ENCODE data around the gene TBL3.
A peak's percentile ranks its signal among the peaks of the same experiment; 100 is the strongest.

Gene TBL3

GRCh38 chr16:1990101-1990350 is 18.2 kb downstream of the TBL3 start:
- H3K4me1 ChIP-seq (ENCODE audit: control insufficient read depth, insufficient read depth, low read length) = peaks cover 4% of the 10 kb centered on the region
- H3K27ac ChIP-seq (ENCODE audit: extremely low read depth, low read depth, low read length) = no peak overlapping the region
- peaks cover 0 to 22% of the 10 kb centered on the region in 2 experiments; a peak in 1 of 3 replicates for H3K36me3 ChIP-seq (ENCODE audit: control insufficient read depth in 2 of 2, insufficient read depth in 1 of 2, low read length in 2 of 2)
- H3K9me3 ChIP-seq (ENCODE audit: control insufficient read depth, insufficient read depth, low read depth, low read length) = no peaks in the 10 kb centered on the region
- H3K4me3 ChIP-seq (ENCODE audit: low read depth, low read length) = peak overlapping the region; percentile 45
- ChIA-PET CTCF (interaction anchor here (0.6 to 1.6 kb wide), 2 partner anchors 14 to 131 kb away, joined by 3 to 8 read pairs; no protein-coding TSS in a partner anchor), POLR2A (interaction anchor here (1.5 to 1.7 kb wide), 2 partner anchors 19 to 25 kb away, joined by 6 to 8 read pairs; partner anchors contain the start of genes RPS2 and TBL3)
- TF ChIP-seq ZNF596 (tag by site-specific recombination; IDR thresholded peaks at IDR 0.05) (no peak), ZNF221 (tag by site-specific recombination; IDR thresholded peaks at IDR 0.05; ENCODE audit: borderline replicate concordance) (no peak), ZNF544 (tag by site-specific recombination; IDR thresholded peaks at IDR 0.05) (no peak), ZNF280D (tag by site-specific recombination; IDR thresholded peaks at IDR 0.05) (no peak), ZNF155 (tag by site-specific recombination; IDR thresholded peaks at IDR 0.05) (no peak), ZNF394 (tag by site-specific recombination; IDR thresholded peaks at IDR 0.05; ENCODE audit: borderline replicate concordance) (no peak), PRDM4 (tag by site-specific recombination; IDR thresholded peaks at IDR 0.05) (no peak), YY1 (tag by site-specific recombination; IDR thresholded peaks at IDR 0.05) (no peak), PRDM10 (tag by site-specific recombination; IDR thresholded peaks at IDR 0.05) (no peak), WT1 (tag by site-specific recombination; IDR thresholded peaks at IDR 0.05) (no peak), ZNF48 (tag by site-specific recombination; IDR thresholded peaks at IDR 0.05) (no peak), ZNF114 (tag by site-specific recombination; IDR thresholded peaks at IDR 0.05) (no peak), ZNF146 (tag by site-specific recombination; IDR thresholded peaks at IDR 0.05) (no peak), ZFP37 (tag by site-specific recombination; IDR thresholded peaks at IDR 0.05) (no peak), ZSCAN16 (tag by site-specific recombination; IDR thresholded peaks at IDR 0.05) (no peak), ZNF473 (tag by site-specific recombination; IDR thresholded peaks at IDR 0.05) (no peak), ZNF664 (tag by site-specific recombination; IDR thresholded peaks at IDR 0.05) (no peak)
- TF ChIP-seq, protein P1, sequence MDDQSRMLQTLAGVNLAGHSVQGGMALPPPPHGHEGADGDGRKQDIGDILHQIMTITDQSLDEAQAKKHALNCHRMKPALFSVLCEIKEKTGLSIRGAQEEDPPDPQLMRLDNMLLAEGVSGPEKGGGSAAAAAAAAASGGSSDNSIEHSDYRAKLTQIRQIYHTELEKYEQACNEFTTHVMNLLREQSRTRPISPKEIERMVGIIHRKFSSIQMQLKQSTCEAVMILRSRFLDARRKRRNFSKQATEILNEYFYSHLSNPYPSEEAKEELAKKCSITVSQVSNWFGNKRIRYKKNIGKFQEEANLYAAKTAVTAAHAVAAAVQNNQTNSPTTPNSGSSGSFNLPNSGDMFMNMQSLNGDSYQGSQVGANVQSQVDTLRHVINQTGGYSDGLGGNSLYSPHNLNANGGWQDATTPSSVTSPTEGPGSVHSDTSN (CRISPR knock-in tag; IDR thresholded peaks at IDR 0.05) = no peak
- TF ChIP-seq, protein P2, sequence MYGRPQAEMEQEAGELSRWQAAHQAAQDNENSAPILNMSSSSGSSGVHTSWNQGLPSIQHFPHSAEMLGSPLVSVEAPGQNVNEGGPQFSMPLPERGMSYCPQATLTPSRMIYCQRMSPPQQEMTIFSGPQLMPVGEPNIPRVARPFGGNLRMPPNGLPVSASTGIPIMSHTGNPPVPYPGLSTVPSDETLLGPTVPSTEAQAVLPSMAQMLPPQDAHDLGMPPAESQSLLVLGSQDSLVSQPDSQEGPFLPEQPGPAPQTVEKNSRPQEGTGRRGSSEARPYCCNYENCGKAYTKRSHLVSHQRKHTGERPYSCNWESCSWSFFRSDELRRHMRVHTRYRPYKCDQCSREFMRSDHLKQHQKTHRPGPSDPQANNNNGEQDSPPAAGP (tag by site-specific recombination; IDR thresholded peaks at IDR 0.05) = no peak

All from HEK293 (cell line).